HG03457 (cell line): ENCODE data around the gene GALNT9.

Source experiments
- ATAC-seq: cut with Tn5 transposase; IDR thresholded peaks from one replicate; pipeline ENCODE4 v1.9.1; 2021; ENCODE audit warnings: moderate number of reproducible peaks; ENCODE audit not compliant: unreplicated experiment

The GALNT9 gene

DNA sequence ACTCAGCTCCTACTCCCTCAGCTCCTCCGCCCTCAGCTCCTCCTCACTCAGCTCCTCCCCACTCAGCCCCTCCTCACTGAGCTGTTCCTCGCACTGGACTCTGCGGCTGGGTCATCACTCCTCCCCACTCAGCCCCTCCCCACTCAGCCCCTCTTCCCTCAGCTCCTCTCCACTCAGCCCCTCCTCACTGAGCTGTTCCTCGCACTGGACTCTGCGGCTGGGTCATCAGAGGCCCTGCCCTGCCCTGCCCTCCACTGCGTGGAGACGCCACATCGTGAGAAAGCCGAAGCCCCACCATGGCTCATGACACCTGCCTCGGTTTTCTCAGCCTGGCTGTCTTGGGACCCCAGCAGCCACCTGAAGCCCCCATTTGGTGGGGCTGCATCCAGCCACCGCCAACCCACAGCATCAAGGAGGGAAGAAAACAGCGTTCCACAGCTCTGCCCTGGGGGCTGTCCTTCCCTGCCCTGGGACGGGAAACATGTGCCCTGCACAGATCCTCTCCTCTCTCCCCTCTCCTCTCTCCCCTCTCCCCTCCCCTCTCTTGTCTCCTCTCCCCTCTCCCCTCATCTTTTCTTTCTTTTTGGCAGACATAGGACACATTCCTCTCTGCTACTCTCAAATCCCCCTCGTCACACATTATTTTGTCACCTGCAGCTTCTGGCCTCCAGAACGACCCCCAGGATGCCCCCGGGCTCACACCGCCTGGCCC, 167.4 kb downstream of the GALNT9 start:
- ATAC-seq, result no peak

DNA sequence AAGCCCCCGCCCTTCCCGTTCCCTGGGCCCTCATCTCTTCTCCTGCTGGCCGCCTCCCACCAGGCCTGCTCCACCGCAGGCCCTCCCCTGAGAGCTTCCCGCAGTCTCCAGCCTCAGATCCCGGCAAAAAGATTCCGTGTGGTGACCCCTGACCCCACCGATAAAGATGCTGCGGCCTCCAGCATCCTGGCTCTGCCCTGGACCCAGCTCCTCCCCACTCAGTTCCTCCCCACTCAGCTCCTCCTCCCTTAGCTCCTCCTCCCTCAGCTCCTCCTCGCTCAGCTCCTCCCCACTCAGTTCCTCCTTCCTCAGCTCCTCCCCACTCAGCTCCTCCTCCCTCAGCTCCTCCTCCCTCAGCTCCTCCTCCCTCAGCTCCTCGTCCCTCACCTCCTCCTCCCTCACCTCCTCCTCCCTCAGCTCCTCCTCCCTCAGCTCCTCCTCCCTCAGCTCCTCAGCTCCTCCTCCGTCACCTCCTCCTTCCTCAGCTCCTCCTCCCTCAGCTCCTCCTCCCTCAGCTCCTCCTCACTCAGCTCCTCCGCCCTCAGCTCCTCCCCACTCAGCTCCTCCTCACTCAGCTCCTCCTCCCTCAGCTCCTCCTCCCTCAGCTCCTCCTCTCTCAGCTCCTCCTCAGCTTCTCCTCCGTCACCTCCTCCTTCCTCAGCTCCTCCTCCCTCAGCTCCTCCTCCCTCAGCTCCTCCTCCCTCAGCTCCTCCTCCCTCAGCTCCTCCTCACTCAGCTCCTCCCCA, 168.2 kb downstream of the GALNT9 start:
- no peak for ATAC-seq

DNA sequence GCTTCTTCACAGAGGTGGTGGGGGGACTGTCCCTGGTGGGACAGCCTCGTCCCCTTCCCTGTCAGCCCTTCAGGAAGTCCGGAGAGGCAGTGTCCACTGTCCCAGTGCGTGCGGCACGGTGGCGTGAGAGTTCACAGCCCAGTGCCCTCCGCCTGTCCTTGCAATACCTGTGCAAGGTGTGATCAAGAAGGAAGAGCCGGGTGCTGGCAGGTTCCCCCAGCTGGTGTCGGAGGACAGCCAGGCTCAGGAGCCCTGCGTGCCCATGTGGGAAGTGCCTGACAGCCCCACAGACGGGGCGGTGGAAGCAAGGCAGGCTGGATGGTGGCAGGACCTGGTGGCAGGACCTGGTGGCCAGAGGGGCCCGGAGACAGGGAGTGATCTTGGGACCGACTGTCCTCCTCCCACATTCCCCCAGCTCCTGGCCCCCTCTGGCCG, 168.8 kb downstream of the GALNT9 start:
- no peak for ATAC-seq

DNA sequence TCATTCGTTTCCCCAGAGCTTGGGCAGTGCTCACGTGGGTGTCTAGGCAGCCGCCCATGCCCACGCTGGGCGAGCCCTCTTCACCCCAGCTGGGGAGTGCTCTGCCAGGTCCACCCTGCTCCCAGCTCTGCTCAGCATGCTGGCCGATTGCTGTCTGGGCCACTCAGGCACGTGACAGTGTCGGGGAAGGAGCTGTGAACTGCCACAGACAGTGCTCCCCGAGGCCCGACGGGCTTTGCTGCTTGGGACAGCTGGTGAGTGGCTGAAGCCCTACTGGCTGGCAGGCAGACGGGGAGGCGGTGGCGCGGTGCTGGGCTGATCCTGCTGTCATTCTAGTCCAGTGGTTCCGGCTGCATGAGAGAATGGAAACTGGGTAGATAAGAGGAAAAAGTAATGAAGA, 169.4 kb downstream of the GALNT9 start:
- no peak for ATAC-seq

DNA sequence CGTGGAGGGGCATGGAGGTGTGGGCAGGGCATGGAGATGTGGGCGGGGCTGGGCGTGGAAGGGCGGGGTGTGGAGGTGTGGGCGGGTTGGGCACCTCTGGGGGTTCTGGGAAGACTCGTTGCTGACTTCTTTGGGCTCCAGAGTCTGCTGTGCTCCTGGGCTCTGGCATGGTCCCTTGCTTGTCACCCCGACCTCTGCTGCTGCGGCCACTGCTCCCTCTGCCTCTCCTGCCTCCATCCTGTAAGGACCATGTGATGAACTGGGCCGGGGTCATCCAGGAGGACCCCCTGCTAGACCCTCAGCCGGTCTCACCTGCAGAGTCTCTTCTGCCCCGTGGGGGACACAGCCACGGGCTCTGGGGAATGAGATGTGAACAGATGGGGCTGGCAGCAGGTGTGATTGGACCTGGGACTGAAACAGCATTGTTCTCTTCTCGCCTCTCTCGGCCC, 169.8 kb downstream of the GALNT9 start:
- ATAC-seq, result no peak

DNA sequence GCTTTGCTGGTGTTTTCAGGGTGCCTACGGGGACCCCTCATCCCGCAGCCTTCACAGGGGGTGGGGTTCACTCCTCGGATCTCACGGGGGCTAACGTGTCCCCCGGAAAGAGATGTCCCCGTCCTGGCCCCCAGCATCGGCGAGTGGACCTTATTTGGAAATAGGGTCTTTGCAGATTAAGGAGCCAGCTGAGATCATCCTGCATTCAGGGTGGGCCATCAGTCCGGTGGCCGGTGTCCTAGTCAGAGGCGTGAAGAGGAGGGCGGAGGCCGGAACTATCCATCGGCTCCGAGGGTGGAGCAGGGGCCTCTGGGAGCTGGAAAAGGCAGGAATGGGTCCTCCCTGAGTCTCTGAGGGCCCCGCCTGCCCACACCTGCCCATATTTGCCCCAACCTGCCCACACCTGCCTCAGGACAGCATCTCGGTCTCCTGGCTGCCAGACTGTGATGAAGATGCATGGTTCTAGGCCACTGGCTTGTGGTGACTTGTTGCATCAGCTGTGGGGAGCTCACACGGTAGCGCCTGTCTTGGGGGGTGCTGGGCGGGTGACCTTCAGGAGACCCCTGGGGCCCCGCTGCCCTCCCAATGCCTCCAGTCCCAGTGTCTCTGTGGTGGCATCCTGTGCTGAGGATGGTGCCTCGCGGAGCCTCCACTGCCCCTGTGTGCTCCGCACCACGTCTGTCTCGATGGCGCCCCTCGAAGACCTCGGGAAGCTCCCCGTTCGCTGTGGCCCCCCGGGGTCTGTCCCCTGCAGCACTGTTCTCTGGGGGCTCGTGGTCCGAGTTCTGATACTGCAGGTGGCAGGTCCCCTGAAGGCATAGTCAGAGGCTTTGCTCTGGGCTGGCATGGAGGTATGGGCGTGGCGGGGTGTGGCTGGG, 170.5 kb downstream of the GALNT9 start:
- no peak for ATAC-seq

DNA sequence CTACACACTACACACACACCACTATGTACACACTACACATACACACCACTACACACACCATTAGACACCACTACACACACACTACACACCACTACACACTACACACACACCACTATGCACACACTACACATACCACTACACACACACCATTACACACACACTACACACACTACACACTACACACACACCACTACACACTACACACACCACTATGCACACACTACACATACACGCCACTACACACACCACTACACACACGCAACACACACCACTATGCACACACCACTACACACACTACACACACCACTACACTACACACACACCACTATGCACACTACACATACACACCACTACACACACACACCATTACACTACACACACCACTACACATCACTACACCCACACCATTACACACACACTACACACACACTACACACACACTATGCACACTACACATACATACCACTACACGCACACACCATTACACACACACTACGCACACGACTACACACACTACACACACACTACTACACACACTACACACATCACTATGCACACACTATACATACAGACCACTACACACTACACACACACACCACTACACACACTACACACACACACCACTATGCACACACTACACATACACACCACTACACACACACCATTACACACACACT, 171.5 kb downstream of the GALNT9 start:
- no peak for ATAC-seq

DNA sequence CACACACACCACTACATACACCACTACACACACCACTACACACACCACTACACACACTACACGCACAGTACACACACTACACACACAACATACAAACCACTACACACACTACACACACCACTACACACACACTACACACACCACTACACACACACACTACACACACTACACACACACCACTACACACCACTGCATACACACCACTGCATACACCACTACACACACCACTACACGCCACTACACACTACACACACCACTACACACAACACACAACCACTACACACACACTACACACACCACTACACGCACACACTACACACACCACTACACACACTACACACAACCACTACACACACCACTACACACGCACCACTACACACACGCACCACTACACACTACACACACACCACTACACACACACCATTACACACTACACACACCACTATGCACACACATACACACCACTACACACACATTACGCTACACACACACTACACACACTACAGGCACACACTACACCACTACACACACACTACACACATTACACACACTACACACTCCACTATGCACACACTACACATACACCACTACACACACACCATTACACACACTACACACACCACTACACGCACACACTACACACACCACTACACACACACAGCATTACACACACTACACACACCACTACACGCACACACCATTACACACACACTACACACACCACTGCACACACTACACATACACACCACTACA, 172.6 kb downstream of the GALNT9 start:
- ATAC-seq, result no peak

DNA sequence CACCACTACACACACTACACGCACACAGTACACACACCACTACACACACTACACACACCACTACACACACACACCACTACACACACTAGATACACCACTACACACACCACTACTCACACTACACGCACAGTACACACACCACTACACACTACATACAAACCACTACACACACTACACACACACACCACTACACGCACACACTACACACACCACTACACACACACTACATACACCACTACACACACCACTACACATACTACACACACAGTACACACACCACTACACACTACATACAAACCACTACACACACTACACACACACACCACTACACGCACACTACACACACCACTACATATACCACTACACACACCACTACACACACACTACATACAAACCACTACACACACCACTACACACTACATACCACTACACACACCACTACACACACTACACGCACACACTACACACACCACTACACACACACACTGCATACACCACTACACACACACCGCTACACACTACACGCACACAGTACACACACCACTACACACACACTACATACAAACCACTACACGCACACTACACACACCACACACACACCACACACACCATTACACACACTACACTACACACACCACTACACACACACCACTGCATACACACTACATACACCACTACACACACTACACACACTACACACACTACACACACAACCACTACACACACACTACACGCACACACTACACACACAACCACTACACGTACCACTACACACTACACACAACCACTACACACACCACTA, 173.4 kb downstream of the GALNT9 start:
- ATAC-seq, result no peak

DNA sequence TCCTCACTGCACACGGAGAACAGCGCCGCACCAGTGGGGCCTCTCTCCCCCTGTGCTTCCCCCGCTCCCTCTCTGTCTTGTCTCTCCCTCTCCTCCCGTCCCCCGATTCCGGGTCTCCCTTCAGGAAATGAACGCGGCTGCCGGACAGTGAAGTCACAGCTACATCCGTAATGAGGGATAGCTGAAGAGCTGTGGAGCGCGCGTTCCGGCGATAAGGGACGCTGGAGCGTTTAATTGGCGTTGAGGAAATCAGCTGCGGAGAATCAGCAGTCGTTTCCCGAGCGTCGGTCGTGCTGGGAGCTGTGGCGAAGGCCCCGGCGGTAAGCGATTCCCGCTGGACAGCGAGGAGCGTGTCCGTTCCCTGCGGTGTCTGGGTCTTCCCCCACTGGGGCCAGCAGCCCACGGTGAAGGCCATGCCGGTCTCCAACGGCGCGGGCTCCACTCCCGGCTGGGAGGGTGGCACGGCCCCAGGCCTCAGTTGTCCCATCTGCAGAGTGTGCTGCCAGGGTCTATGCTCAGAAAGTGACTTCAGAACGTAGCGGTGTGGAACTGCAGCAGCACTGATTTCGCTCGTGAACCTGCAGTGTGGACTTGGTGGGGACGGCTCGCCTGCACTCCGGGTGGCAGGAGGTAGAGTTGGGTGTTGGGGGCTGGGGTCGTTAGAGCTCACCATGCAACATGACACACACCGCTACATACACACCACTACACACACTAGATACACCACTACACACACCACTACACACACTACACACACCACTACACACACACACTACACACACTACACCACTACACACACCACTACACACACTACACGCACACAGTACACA, 174.2 kb downstream of the GALNT9 start:
- no peak for ATAC-seq

DNA sequence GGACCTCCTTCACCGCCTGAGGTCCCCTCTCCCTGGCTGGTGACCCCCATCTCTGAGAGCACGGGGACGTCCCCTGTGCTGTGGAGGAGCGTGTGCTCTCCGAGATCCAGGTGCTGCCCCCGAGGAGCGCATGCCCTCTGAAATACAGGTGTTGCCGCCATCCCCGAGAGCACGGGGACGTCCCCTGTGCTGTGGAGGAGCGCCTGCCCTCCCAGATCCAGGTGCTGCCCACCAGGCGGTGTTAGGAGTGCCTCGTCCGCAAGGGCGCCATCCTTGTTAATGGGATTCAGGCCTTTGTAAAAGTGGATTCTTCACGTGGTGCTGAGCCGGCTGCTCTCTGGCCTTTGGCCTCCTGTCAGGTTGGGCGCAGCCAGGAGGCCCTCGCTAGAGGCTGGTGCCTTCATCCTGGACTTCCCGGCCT, 175.0 kb downstream of the GALNT9 start:
- ATAC-seq, result no peak

DNA sequence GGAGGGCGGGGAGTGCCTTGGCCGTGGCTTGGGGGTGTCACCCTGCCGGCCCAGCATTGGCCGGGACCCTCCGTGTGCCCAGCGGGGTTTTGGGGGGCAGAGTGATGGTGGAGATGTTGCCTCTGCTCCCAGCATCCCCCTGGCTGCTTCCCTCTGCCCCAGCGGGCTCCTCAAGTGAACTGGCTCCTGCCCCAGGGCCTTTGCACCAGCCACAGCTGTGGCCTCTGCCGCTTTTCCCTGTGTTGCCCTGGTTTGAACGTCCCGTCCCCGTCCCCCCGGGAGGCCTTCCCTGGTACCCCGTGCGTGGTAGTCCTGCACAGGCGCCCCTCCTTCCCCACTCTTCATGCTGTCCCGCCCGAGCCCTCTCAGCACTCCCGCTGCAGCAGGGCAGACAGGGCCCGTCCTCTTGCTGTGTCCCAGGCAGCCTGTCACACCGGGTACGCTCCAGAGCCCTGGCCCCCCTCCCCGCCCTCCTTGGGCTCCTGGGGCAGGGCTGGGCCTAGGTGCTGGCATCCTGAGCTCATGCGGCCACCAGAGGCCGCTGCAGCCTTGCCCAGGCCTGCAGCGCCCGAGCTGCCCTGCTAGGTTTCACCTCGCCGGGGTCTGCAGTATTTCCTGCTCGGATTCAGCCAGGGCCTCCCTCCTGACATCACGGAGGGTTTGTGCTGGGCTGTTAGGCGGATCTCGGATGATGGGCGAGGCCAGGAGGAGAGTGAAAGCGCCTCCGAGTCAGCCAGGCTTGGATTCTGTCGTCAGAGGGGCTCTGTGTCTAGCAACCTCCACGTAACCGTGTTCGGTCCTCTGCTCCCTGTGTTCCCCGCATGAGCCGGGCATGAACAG, 175.7 kb downstream of the GALNT9 start:
- no peak for ATAC-seq

DNA sequence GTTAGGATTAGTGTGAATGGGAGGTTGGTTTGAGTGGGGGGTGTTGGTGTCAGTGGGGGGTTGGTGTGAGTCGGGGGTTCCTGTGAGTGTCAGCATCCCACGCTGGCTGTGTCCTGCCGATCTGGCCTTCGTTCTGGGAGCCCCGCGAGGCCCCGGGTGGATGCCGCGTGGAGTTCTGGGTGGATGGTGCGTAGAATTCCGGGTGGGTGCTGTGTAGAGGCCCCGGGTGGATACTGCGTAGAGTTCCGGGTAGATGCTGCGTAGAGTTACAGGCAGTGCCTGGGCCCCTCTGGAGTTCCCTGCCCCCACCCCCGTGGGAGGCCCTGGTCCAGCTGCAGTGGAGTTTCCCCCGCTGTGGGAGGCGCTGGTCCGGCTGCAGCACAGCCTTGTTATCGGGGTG, 176.4 kb downstream of the GALNT9 start:
- no peak for ATAC-seq

DNA sequence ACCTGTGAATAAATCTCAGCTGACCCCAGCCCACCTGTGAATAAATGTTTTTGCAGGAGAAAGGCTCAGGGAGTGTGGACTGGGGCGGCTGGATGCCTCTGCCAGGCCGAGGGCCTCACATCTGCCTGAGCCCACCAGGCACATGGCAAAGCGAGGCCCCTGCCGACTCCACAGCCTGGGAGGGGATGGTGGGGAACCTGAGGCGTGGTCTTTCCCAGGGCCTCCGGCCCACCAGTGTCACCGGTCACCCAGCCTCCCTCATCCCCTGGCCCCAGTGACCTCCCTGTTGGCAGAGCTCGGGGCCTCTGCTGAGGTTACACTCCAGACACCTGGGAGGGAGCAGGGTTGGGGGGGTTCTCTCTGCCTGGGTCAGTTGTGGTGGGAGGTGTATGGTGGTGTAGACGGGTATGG, 177.0 kb downstream of the GALNT9 start:
- ATAC-seq, result no peak

DNA sequence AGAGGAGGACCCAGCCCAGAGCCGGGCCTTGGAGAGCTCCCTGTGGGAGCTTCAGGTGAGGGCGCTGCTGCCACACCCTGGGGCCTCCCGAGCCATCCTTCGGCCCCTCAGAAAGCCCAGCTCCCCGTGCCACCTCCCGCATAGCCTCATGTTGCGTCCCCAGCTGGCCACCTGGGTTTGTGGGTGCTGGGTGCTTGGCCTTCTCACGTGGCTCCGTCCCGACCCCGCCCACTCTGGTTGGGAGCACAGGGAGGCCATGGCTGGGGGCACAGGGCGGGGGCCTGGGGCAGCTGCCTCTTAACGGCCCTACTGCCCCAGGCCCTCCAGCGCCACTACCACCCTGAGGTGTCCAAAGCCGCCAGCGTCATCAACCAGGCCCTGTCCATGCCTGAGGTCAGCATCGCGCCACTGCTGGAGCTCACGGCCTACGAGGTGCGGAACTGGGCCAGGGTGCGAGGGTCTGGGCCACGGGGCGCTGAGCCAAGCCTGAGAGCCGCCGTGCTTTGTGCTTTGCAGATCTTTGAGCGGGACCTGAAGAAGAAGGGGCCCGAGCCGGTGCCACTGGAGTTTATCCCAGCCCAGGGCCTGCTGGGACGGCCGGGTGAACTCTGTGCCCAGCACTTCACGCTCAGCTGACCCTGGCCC, 177.5 kb downstream of the GALNT9 start:
- ATAC-seq, result no peak

DNA sequence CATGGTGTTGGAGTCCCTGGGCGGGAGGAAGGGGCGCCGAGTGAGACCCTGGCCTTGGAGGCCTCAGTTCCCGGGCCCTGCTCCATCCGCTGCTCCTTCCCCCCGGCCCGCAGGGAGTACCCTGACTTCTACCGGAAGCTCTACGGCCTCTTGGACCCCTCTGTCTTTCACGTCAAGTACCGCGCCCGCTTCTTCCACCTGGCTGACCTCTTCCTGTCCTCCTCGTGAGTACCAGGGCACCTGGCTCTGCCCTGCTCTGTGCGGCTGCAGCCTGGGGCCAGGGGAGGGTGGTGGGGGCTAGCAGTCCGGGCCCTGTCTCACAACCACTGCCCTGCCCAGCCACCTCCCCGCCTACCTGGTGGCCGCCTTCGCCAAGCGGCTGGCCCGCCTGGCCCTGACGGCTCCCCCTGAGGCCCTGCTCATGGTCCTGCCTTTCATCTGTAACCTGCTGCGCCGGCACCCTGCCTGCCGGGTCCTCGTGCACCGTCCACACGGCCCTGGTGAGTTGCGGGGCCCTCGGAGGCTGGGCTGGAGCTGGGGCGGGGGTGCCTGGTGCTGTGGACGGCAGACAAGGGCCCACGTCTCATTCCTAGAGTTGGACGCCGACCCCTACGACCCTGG, 178.1 kb downstream of the GALNT9 start:
- ATAC-seq, result no peak

DNA sequence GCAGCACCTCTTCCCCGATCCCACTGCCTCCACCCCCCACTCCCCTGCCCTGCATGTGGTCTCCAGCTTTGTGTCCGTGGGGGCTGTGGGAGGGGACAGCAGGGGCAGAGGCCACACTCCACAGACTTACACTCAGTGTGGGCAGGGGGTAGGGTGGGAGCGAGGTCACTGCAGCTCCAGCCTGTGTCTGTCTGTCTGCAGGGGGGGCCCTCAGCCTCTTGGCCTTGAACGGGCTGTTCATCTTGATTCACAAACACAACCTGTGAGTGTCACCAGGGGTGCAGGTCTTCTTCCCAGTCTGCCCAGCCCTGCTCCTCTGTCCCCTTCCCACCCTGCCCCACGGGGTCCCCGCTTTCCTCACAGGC, 178.6 kb downstream of the GALNT9 start:
- no peak for ATAC-seq
